HG03025 (cell line): ENCODE measurements around the gene NPDC1.
"Not testable (repeated sequence)": the region's sequence is repeated elsewhere in the genome, so short reads cannot be mapped to it uniquely, and the experiment has no call there.

ENCODE experiments used
- ATAC-seq: cut with Tn5 transposase; IDR thresholded peaks from one replicate; pipeline ENCODE4 v1.9.1; 2021; ENCODE audit warnings: mild to moderate bottlenecking, moderate library complexity; ENCODE audit not compliant: unreplicated experiment, low FRiP score

The NPDC1 gene

GRCh38 chr9:137075275-137075775 lies 29.3 kb upstream of the NPDC1 start:
- ATAC-seq = no peak

GRCh38 chr9:137074657-137075274 lies 28.8 kb upstream of the NPDC1 start:
- ATAC-seq = no peak

- ATAC-seq = no peak
These were observed 28.0 kb upstream of the NPDC1 start for GRCh38 chr9:137073992-137074399.

GRCh38 chr9:137071282-137071681 lies 25.3 kb upstream of the NPDC1 start:
- ATAC-seq = no peak

GRCh38 chr9:137070906-137071275 lies 24.9 kb upstream of the NPDC1 start:
- ATAC-seq = no peak

- ATAC-seq = peak; percentile 50
These were observed 24.4 kb upstream of the NPDC1 start, which contains the start of gene SAPCD2 for GRCh38 chr9:137070201-137070905. TSS of gene SAPCD2 (minus strand) at chr9:137070557. CDS start at chr9:137070460, 97 bp downstream.

- ATAC-seq = no peak
These were observed 23.6 kb upstream of the NPDC1 start for GRCh38 chr9:137069508-137070091.

- ATAC-seq = no peak
These were observed 22.8 kb upstream of the NPDC1 start for GRCh38 chr9:137068539-137069507.

- ATAC-seq = no peak
These were observed 22.0 kb upstream of the NPDC1 start for GRCh38 chr9:137067860-137068538.

- no peak for ATAC-seq
These were observed 20.3 kb upstream of the NPDC1 start for GRCh38 chr9:137066096-137066861.

GRCh38 chr9:137065336-137065967 lies 19.5 kb upstream of the NPDC1 start:
- no peak for ATAC-seq

GRCh38 chr9:137064880-137065164 lies 18.8 kb upstream of the NPDC1 start:
- ATAC-seq = no peak

GRCh38 chr9:137064027-137064879 lies 18.3 kb upstream of the NPDC1 start:
- no peak for ATAC-seq

GRCh38 chr9:137063311-137064026 lies 17.5 kb upstream of the NPDC1 start:
- ATAC-seq = no peak

GRCh38 chr9:137062798-137063197 lies 16.8 kb upstream of the NPDC1 start:
- not testable (repeated sequence) for ATAC-seq

- ATAC-seq = no peak
These were observed 16.4 kb upstream of the NPDC1 start for GRCh38 chr9:137062384-137062783.

- no peak for ATAC-seq
These were observed 12.7 kb upstream of the NPDC1 start for GRCh38 chr9:137058521-137059234.
